COR-L47 (cell line): ENCODE data around the gene NPAS3.

Experiments
- DNase-seq: peaks from one replicate; lab custom pipeline; 2025; lab: John Stamatoyannopoulos, UW

Gene NPAS3

GRCh38 chr14:33793398-33794110 lies 854.9 kb downstream of the NPAS3 start:
- no peak for DNase-seq

DNA sequence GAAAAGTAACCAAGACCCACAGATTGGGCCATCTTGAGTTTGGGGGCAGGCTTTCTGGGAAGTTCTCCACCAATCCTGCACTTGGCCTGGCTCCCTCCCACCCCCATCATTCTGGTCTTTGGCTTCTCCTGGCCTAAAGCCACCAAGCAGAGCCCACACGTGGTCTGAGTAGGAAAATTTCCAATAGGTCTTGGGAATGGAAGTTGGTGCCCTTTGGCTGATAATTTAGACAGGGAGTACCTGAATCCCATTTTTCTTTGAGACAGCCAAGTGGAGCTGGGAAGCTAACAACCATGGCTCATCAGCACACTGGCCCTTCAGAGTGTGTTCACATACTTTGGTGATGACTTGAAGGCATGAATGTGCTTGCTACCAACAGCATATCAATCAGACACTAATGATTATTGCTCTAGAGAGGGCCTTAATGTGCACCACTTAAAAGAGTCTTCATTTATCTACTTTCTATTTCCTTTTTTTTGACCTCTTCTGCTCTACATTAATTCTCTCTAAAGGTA lies 856.2 kb downstream of the NPAS3 start:
- no peak for DNase-seq

GRCh38 chr14:33796356-33796755 lies 857.7 kb downstream of the NPAS3 start:
- DNase-seq: no peak

- DNase-seq: no peak
These were observed 861.3 kb downstream of the NPAS3 start for GRCh38 chr14:33799705-33800570.

DNA sequence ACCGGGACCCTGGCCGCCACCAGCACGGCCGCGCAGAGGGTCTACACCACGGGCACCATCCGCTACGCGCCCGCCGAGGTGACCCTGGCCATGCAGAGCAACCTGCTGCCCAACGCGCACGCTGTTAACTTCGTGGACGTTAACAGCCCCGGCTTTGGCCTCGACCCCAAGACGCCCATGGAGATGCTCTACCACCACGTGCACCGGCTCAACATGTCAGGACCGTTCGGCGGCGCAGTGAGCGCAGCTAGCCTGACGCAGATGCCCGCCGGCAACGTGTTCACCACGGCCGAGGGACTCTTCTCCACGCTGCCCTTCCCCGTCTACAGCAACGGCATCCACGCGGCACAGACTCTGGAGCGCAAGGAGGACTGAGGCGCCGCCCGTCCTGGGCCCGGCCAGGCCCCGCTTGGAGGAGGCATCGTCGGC lies 862.1 kb downstream of the NPAS3 start:
- no peak for DNase-seq

- no peak for DNase-seq
These were observed 864.1 kb downstream of the NPAS3 start for GRCh38 chr14:33802737-33803136.

DNA sequence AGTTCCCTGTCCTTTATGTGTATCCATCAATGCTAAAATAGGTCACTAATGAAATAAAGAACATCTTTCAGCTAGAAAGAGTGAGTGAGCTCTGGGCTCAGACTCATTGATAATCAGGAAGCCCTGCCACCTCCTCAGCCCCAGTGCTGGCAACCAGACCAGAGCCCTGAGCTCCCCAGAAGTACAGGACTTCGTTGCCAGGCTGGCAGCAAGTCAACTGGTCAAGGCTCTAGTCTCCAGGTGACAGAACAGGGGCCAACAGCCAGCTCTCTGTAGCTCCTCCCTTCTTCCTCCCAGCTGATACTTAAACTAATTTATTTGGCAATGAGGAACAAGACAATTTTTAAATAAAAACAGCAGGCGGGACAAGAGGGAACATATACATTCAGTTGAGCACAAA lies 866.9 kb downstream of the NPAS3 start:
- no peak for DNase-seq

- DNase-seq: no peak
These were observed 868.2 kb downstream of the NPAS3 start for GRCh38 chr14:33806905-33807304.

DNA sequence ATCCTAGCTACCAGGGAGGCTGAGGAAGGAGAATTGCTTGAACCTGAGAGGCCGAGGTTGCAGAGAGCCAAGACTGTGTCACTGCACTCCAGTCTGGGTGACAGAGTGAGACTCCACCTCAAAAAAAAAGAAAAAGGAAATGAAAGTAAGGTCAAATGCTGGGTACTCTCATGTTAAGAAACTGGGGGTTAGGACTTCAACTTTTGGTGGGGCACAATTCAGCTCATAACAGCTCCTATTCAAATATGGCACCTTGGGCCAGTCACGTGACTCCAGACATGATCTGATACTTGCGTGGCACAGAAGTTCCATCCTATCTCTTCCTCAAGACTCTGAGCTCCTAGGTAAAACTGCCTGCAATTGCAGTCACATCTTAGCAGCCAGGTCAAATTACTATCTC lies 869.5 kb downstream of the NPAS3 start:
- no peak for DNase-seq

GRCh38 chr14:33809396-33809981 lies 870.8 kb downstream of the NPAS3 start:
- DNase-seq: no peak

- no peak for DNase-seq
These were observed 871.6 kb downstream of the NPAS3 start for GRCh38 chr14:33810308-33810707.

- no peak for DNase-seq
These were observed 873.0 kb downstream of the NPAS3 start for GRCh38 chr14:33811721-33812120.

DNA sequence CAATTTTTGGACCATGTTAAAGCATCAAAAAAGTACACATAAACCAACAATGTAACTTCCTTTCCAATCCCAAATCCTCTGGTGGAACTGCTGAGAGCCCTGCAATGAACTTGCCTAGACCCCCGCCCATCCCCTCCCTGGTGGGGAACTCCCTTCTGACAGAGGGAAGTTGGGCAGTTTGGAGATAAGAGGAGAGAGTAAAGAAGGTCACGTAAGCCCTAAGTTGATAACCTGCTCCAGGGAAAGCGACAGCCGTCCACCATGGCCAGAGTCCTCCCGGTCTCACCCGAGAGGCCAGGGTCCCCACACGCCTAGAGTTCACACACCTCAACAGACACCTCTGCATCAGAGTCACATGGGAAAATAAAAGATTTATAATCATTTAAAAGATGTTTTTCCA lies 873.5 kb downstream of the NPAS3 start:
- DNase-seq: no peak

- no peak for DNase-seq
These were observed 873.9 kb downstream of the NPAS3 start for GRCh38 chr14:33812601-33813000.

DNA sequence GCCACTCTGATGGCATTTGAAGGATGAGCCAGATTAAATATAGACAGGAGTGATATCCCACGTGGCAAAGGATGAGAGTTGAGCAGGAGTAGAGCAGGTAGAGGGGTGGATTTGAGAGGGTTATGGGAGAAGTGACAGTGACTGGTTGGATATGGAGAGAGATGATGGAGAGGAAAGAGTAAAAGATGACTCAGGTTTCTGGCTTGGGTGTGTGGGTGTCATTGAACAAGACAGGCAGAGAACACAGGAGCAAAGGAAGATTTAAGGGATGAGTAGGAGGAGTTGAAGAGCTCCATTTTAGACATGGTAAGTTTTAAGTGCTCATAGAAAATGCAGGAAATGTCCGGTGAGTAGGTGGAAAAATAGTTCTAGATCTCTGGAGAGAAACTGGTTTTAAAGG lies 875.3 kb downstream of the NPAS3 start:
- DNase-seq: no peak

DNA sequence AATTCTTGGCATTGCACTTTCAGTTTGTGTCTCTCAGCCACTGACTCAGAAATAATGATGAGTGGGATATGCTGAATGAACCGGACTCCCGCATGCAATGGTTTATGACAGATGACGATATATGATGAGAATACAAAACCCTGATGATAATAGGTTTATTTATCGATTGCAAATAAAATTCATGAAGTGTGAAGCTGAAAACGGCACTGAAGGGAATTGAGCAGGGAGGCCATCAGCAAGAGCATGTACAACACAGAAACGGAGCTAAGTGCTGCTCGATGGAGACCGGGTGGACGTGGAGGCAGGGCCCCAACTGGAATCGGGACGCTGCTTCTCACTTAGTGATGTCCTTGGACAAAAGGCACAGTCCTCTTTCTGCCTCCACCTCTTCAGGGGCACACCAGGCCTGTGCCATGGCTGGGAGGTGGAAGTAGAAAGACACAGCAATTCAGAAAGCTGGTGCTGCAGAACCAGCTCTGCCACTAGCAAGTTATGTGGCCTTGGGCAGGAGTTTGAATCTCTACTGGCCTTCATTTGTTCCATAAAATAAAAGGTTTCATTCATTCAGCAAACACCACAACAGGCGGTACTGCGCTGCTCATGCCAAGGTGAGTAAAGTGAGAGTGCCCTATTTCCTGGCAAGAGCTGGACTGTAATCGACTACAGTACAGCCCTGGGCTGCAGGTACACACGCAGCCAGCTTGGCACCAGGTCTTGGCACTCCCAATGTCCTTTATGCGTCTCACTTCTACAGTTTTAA lies 895.2 kb downstream of the NPAS3 start:
- no peak for DNase-seq

DNA sequence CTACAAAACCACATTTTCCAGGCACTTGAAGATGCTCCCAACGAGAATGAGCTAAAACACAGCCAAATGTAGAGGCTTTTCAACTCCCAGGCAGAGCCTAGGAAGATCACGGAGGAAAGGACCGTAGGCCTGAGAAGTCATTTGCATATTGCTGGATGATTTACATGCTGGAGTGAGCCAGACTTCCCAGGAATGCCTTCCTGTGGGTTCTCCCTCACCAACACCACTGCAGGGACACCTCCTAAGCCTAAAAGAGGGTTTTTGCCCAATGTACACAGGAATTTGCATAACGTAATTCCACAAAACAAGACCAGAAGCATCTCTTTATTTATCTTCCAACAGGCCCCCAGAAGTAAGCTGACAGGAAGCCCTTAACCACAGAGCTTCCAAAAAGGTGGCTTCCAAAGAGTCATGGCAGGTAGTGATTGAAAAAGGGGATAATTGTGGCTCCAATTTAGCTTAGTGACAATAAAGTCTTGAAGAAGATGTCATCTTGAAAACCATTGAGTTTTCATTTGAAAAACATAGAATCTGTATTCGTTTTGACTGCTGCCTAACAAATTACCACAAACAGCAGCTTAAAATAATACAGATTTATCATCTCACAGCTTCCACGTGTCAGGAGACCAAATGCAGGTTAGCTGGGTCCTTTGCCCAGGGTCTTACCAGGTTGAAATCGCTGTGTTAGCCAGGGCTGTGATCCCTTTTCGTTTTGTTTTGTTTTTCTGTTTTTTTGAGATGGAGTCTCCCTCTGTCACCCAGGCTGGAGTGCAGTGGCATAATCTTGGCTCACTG lies 896.0 kb downstream of the NPAS3 start:
- no peak for DNase-seq

- DNase-seq: no peak
These were observed 896.6 kb downstream of the NPAS3 start for GRCh38 chr14:33835261-33835655.

DNA sequence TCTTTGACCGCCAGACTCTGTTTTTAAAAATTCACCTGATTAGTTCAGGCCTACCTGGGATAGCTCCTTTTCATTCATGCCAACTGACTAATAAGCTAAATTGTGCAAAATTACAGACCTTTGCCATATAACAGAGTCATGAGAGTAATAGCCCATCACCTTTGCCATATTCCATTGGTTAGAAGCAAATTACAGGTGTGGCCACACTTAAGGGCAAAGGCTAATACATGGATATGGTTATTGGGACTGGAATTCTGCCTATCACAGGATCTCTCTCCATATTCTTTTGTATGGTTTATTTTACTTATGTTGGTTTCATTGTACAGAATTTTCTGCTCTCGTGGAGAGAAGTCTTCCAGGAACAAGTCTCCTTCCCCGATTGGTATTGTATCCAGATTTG lies 897.0 kb downstream of the NPAS3 start:
- no peak for DNase-seq

DNA sequence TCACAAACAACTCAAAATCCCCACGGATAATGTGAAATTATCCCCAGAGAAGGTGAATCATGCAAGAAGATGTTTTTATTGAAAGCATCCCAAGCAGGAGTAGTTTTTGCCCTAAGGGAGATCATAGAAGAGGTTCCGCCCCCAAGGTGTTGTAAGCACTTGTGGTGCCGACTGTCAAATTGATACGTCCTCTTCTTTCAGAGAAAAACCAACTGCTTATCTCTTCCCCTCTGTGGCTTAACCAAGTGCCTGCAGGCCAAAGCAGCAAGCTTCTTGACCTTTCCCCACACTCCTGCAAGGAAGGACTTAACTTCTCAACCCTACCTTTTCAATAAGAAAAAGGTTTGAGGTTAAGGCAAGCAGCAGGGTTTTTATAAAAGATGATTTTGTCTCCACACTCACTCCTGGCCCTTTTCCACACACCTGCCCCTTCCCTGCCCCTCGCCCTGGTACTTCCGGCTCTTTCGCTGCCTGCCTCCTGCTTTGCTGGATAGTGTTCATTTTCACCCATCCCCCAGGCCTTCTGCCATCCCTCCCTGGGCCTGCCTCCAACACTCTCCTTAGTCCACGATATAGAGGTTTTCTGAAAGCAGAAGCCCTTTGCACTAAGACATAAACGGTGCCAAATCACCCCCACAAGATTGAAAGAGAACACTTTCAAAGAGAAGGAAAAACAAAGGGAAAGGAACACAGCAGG lies 897.7 kb downstream of the NPAS3 start:
- no peak for DNase-seq
